Duodenal mucosa (tissue), 2 donors: ENCODE measurements around the gene SLC38A3.

Source experiments
- H3K27ac ChIP-seq: one replicate; pipeline ENCODE4 v1.7.0; 2013; ENCODE audit warnings: low read depth, low read length
- H3K27me3 ChIP-seq, 2 donors: one replicate each; pipeline ENCODE4 v1.7.0; 2013; ENCODE audit warnings: low read length in 2 of 2, control low read depth in 1 of 2; ENCODE audit not compliant: insufficient read depth in 2 of 2, control insufficient read depth in 1 of 2
- H3K36me3 ChIP-seq, 2 donors: one replicate each; pipeline ENCODE4 v1.7.0; 2013; ENCODE audit warnings: low read length in 2 of 2, control low read depth in 1 of 2; ENCODE audit not compliant: insufficient read depth in 2 of 2, control insufficient read depth in 1 of 2
- H3K4me1 ChIP-seq, 2 donors: one replicate each; pipeline ENCODE4 v1.7.0; 2013; ENCODE audit warnings: low read length in 2 of 2, control low read depth in 1 of 2; ENCODE audit not compliant: insufficient read depth in 2 of 2, control insufficient read depth in 1 of 2
- H3K4me3 ChIP-seq, 2 donors: one replicate each; pipeline ENCODE4 v1.7.0; 2013; ENCODE audit warnings: low read length in 2 of 2, low read depth in 1 of 2
- H3K9ac ChIP-seq, 2 donors: one replicate each; pipeline ENCODE4 v1.7.0; 2013; ENCODE audit warnings: low read length in 2 of 2, low read depth in 1 of 2
- H3K9me3 ChIP-seq, 2 donors: one replicate each; pipeline ENCODE4 v1.7.0; 2013; ENCODE audit warnings: low read length in 2 of 2, control low read depth in 1 of 2; ENCODE audit not compliant: control insufficient read depth in 1 of 2

Gene SLC38A3

GRCh38 chr3:50264383-50264963, 59.4 kb downstream of the SLC38A3 start:
- no peaks in the 10 kb centered on the region for H3K36me3 ChIP-seq
- peaks cover 58 to 59% of the 10 kb centered on the region in 2 donors for H3K4me1 ChIP-seq
- H3K27me3 ChIP-seq = no peaks in the 10 kb centered on the region
- H3K9ac ChIP-seq = peak overlapping the region; percentile 20 to 26
- H3K27ac ChIP-seq = peak overlapping the region; percentile 54
- no peaks in the 10 kb centered on the region for H3K9me3 ChIP-seq
- H3K4me3 ChIP-seq = no peak overlapping the region

DNA sequence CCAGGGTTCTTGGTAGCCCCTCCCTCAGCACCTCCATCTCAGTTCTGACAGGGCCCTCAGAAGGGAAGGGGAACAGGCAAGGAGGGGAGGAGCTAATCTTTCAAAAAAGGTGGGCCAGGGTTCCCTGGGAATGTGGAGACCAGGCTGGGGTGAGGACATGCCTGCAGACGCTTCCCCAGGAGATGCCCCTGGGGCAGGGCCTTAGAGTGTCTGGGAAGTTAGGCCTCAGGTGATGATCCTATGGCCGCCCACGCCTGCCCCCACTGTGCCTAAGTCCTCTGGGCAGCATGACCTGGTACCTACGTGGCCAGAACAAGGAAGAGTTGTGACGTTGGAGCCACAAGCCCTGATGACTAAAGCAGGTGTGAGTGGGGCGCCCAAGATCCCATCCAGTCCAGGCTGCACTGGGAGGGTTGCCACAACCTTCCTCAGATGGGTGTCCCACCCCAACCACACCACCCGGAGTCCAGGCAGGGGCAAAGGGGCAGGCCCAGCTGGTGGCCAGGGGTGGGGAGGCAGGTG, 60.0 kb downstream of the SLC38A3 start:
- no peaks in the 10 kb centered on the region for H3K9me3 ChIP-seq
- H3K9ac ChIP-seq = peak overlapping the region; percentile 26 to 36
- no peaks in the 10 kb centered on the region for H3K27me3 ChIP-seq
- H3K27ac ChIP-seq = peak overlapping the region; percentile 82
- H3K4me3 ChIP-seq = no peak overlapping the region
- peaks cover 54 to 60% of the 10 kb centered on the region in 2 donors for H3K4me1 ChIP-seq
- H3K36me3 ChIP-seq = no peaks in the 10 kb centered on the region

GRCh38 chr3:50265571-50265970, 60.5 kb downstream of the SLC38A3 start:
- H3K9ac ChIP-seq = peak overlapping the region in 1 of 2 donors; percentile 36
- peak overlapping the region; percentile 82 for H3K27ac ChIP-seq
- H3K36me3 ChIP-seq = no peaks in the 10 kb centered on the region
- peaks cover 55 to 63% of the 10 kb centered on the region in 2 donors for H3K4me1 ChIP-seq
- H3K27me3 ChIP-seq = no peaks in the 10 kb centered on the region
- H3K9me3 ChIP-seq = no peaks in the 10 kb centered on the region
- no peak overlapping the region for H3K4me3 ChIP-seq

GRCh38 chr3:50266017-50266416, 60.9 kb downstream of the SLC38A3 start:
- peak overlapping the region; percentile 43 to 91 for H3K9ac ChIP-seq
- H3K36me3 ChIP-seq = no peaks in the 10 kb centered on the region
- peak overlapping the region in 1 of 2 donors; percentile 62 for H3K4me3 ChIP-seq
- peaks cover 55 to 63% of the 10 kb centered on the region in 2 donors for H3K4me1 ChIP-seq
- H3K9me3 ChIP-seq = no peaks in the 10 kb centered on the region
- H3K27ac ChIP-seq = peak overlapping the region; percentile 82
- H3K27me3 ChIP-seq = no peaks in the 10 kb centered on the region

- no peaks in the 10 kb centered on the region for H3K36me3 ChIP-seq
- no peaks in the 10 kb centered on the region for H3K27me3 ChIP-seq
- peak overlapping the region; percentile 62 to 67 for H3K4me3 ChIP-seq
- peaks cover 62 to 69% of the 10 kb centered on the region in 2 donors for H3K4me1 ChIP-seq
- no peaks in the 10 kb centered on the region for H3K9me3 ChIP-seq
- H3K9ac ChIP-seq = peak overlapping the region; percentile 79 to 91
- peak overlapping the region; percentile 69 for H3K27ac ChIP-seq
Observed at GRCh38 chr3:50266836-50267235, 61.8 kb downstream of the SLC38A3 start.

- Histone ChIP-seq H3K4me1 (peaks cover 64 to 73% of the 10 kb centered on the region in 2 donors), H3K4me3 (peak overlapping the region; percentile 67 to 74), H3K9me3 (no peaks in the 10 kb centered on the region), H3K27me3 (no peaks in the 10 kb centered on the region), H3K27ac (peak overlapping the region; percentile 69), H3K36me3 (no peaks in the 10 kb centered on the region), H3K9ac (peak overlapping the region; percentile 79 to 91)
Observed at GRCh38 chr3:50267280-50267913, 62.3 kb downstream of the SLC38A3 start.

DNA sequence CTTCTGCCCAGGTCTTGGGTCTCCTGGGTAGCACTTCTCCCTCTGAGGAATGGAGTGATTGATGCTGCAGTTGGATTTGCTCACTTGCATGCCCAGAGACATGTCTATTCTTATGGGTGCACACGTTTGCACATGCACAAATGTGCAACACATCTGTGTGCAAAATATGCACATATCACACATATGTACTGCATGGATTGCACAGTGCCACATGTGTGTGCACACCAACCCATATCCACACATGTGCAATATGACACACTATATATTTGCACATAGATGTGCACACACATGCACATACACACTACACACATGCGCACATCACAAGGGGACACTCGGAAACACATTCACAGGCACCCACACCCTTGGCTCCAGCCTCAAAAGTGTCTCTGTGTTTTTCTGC, 63.2 kb downstream of the SLC38A3 start:
- Histone ChIP-seq H3K27ac (peak overlapping the region; percentile 69), H3K4me3 (peak overlapping the region; percentile 10 to 74), H3K27me3 (no peaks in the 10 kb centered on the region), H3K9ac (peak overlapping the region; percentile 66 to 91), H3K36me3 (no peaks in the 10 kb centered on the region), H3K4me1 (peaks cover 68 to 77% of the 10 kb centered on the region in 2 donors), H3K9me3 (no peaks in the 10 kb centered on the region)

- H3K27ac ChIP-seq = peak within 1 kb of the TSS; percentile 69
- no peaks in the 10 kb centered on the region for H3K36me3 ChIP-seq
- H3K9me3 ChIP-seq = no peaks in the 10 kb centered on the region
- peak within 1 kb of the TSS; percentile 69 to 74 for H3K4me3 ChIP-seq
- peaks cover 72 to 83% of the 10 kb centered on the region in 2 donors for H3K4me1 ChIP-seq
- H3K9ac ChIP-seq = peak within 1 kb of the TSS; percentile 91 to 96
- no peaks in the 10 kb centered on the region for H3K27me3 ChIP-seq
Observed at GRCh38 chr3:50268703-50269451, 63.8 kb downstream of the SLC38A3 start, which contains the start of gene SEMA3B. Gene SEMA3B, plus strand, starts transcription at chr3:50269147. Its CDS starts 94 bp downstream, at chr3:50269241.

DNA sequence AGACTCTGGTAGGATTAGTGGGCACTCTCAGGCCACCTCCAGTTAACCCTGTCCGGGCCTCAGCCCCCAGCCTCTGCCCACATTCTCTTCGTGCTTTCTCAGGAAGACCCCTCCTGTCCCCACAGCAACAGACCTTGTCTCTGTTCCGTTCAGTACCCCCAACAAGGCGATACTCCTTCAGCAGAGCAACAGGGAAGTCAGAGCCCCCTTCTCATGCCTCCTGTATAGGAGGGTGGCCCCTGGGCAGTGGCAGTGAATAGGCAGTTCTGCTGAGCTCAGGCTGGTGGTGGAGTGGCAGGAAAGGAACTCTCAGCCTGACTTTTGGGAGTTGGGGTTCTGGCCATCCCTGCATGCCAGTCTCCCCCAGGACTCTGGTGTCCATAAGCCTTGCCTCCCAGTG, 64.4 kb downstream of the SLC38A3 start:
- Histone ChIP-seq H3K4me1 (peaks cover 71 to 84% of the 10 kb centered on the region in 2 donors), H3K27ac (peak overlapping the region; percentile 69), H3K9me3 (no peaks in the 10 kb centered on the region), H3K9ac (peak overlapping the region; percentile 91 to 96), H3K4me3 (peak overlapping the region; percentile 69 to 74), H3K27me3 (peaks cover 0 to 2% of the 10 kb centered on the region in 2 donors), H3K36me3 (no peaks in the 10 kb centered on the region)
